HL-60 (cell line): ENCODE results near the gene ATAD2B.

ENCODE experiments used
- CTCF ChIP-seq: IDR thresholded peaks from one replicate; pipeline ENCODE4 v1.5.1; 2011; ENCODE audit warnings: low read length, control low read depth, inconsistent platforms; ENCODE audit not compliant: insufficient read depth
- POLR2AphosphoS5 ChIP-seq: IDR thresholded peaks from 2 replicates; pipeline ENCODE4 v1.6.1; 2012; ENCODE audit warnings: low read depth

DNA sequence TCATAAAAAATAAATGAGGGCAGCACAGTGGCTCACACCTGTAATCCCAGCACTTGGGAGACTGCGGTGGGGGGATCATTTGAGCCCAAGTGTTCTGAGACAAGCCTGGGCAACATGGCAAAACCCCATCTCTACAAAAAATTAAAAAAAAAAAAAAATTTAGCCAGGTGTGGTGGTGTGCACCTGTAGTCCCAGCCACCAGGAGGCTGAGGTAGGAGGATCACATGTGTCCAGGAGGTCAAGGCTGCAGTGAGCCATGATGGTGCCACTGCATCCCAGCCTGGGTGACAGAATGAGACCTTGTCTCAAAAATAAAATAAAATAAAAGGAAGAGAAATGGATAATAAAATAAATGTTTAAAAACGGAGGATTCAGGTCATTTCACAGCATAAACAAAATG lies 113.5 kb downstream of the ATAD2B start:
- TF ChIP-seq CTCF (no peak), POLR2AphosphoS5 (no peak)
